HFF-Myc (cell line): ENCODE results near the gene PBX3.

Experiments used
- DNase-seq: peaks from one replicate; pipeline ENCODE4 v3.0.0-alpha.2; 2011; ENCODE audit warnings: low read depth; ENCODE audit errors: extremely low read depth
- H3K4me3 ChIP-seq: replicated peaks from 2 replicates; pipeline ENCODE4 v1.5.1; 2011; ENCODE audit warnings: low read depth, mild to moderate bottlenecking, control low read depth, low read length
- CTCF ChIP-seq: IDR thresholded peaks from 2 replicates; pipeline ENCODE4 v1.5.1; 2012; ENCODE audit warnings: mild to moderate bottlenecking, low read depth, low read length, control low read depth; ENCODE audit errors: missing control alignments

PBX3 gene

GRCh38 chr9:125850763-125851162 lies 103.6 kb downstream of the PBX3 start:
- TF ChIP-seq CTCF, result no peak
- no peak for DNase-seq
- H3K4me3 ChIP-seq, result no peak overlapping the region

GRCh38 chr9:125851979-125852378 lies 104.8 kb downstream of the PBX3 start:
- TF ChIP-seq CTCF, result no peak
- DNase-seq, result no peak

GRCh38 chr9:125852386-125852785 lies 105.2 kb downstream of the PBX3 start:
- no peak for TF ChIP-seq CTCF
- no peak overlapping the region for H3K4me3 ChIP-seq
- no peak for DNase-seq

More at GRCh38 chr9:125851979-125852378, 104.8 kb downstream of the PBX3 start:
- H3K4me3 ChIP-seq, result no peak overlapping the region

- H3K4me3 ChIP-seq, result no peak overlapping the region
- DNase-seq, result no peak
- no peak for TF ChIP-seq CTCF
These were observed 107.5 kb downstream of the PBX3 start for GRCh38 chr9:125854553-125855275.

- H3K4me3 ChIP-seq, result no peak overlapping the region
- no peak for TF ChIP-seq CTCF
These were observed 109.2 kb downstream of the PBX3 start for GRCh38 chr9:125856331-125856730.

GRCh38 chr9:125861405-125862058 lies 114.4 kb downstream of the PBX3 start:
- TF ChIP-seq CTCF, result no peak
- H3K4me3 ChIP-seq, result no peak overlapping the region
- DNase-seq, result no peak

More at GRCh38 chr9:125856331-125856730, 109.2 kb downstream of the PBX3 start:
- no peak for DNase-seq
